ENCODE measurements around the gene IFNA5. TPM values are rescaled to one million over a fixed set of nuclear protein-coding genes. Genes with fewer than 3 reads are reported as not detected.

Gene IFNA5
- not detected in 2 replicates for total RNA-seq
- total RNA-seq (2013) = not detected
- not detected in 2 replicates for polyA plus RNA-seq
- polyA minus RNA-seq = not detected in 2 replicates

- ATAC-seq (ENCODE audit: low read depth) (no peak), DNase-seq (no peak)
- no peak within 1 kb of the TSS for H3K4me3 ChIP-seq (ENCODE audit: control extremely low read depth in 1 of 5, extremely low read depth in 1 of 5, insufficient read depth in 1 of 5, low read depth in 2 of 5, low read length in 4 of 5)
- no peaks in the 10 kb centered on the region for H3K9me3 ChIP-seq (ENCODE audit: control extremely low read depth in 1 of 3, control insufficient read depth in 2 of 3, insufficient read depth in 1 of 3, low read length in 2 of 3)
- no peak within 1 kb of the TSS for H2AFZ ChIP-seq (ENCODE audit: insufficient read depth, low read depth, low read length, poor library complexity, severe bottlenecking)
- no peak within 1 kb of the TSS for H3K4me2 ChIP-seq (replicated peaks; ENCODE audit: low read depth, low read length, poor library complexity, severe bottlenecking)
- H3K4me1 Mint-ChIP-seq = no peaks in the 10 kb centered on the region
- POLR2A ChIA-PET = no interaction called here
- peaks cover 0 to 15% (median 3%) of the 10 kb centered on the region in 4 experiments for H3K27me3 ChIP-seq (replicated peaks in 1 of 4; ENCODE audit: control extremely low read depth in 1 of 4, control insufficient read depth in 3 of 4, insufficient read depth in 4 of 4, low read length in 3 of 4)
- no peaks in the 10 kb centered on the region for H3K9me3 Mint-ChIP-seq (ENCODE audit: insufficient read depth)
- no peaks in the 10 kb centered on the region for H3K36me3 ChIP-seq (replicated peaks in 1 of 2; ENCODE audit: control extremely low read depth in 1 of 2, control insufficient read depth in 1 of 2, extremely low read depth in 1 of 2, insufficient read depth in 2 of 2, low read length in 1 of 2)
- no peak within 1 kb of the TSS for H3K4me3 Mint-ChIP-seq
- H3K9ac ChIP-seq (ENCODE audit: low read length) = no peak within 1 kb of the TSS
- intact Hi-C loops (cut with micrococcal nuclease) = no loop called here
- no peaks in the 10 kb centered on the region for H3K79me2 ChIP-seq (ENCODE audit: control insufficient read depth, insufficient read depth, low read length)
- WGBS (ENCODE audit: insufficient coverage) = no CpG with 5 or more reads among the region's 2 CpGs
- H3K4me1 ChIP-seq (ENCODE audit: control insufficient read depth in 2 of 2, insufficient read depth in 2 of 2, low read length in 2 of 2) = no peaks in the 10 kb centered on the region
- H3K27ac ChIP-seq (ENCODE audit: low read length in 2 of 2) = no peak within 1 kb of the TSS
- no peak for TF ChIP-seq EZH2 (IDR thresholded peaks at IDR 0.05; ENCODE audit: borderline replicate concordance, insufficient read depth, low read depth, low read length, poor library complexity, severe bottlenecking)
- no peak for TF ChIP-seq CTCF (IDR thresholded peaks at IDR 0.05)
- peaks cover 54% of the 10 kb centered on the region for H3K27me3 Mint-ChIP-seq
- CTCF ChIA-PET = interaction anchor here (1.0 kb wide), 1 partner anchor 13 kb away, joined by 3 read pairs; no protein-coding TSS in a partner anchor
- no peaks in the 10 kb centered on the region for H4K20me1 ChIP-seq (ENCODE audit: control insufficient read depth, insufficient read depth, low read length, poor library complexity, severe bottlenecking)
- no peak within 1 kb of the TSS for H3K27ac Mint-ChIP-seq
Measured at GRCh38 chr9:21305213-21305612, at the start of gene IFNA5. Gene IFNA5, minus strand, starts transcription at chr9:21305313. Its CDS starts 57 bp downstream, at chr9:21305256.

- POLR2A ChIA-PET = no interaction called here
- no peak within 1 kb of the TSS for H3K4me2 ChIP-seq (replicated peaks; ENCODE audit: low read depth, low read length, poor library complexity, severe bottlenecking)
- intact Hi-C loops (cut with micrococcal nuclease) = no loop called here
- Mint-ChIP-seq H3K27me3 (peaks cover 30% of the 10 kb centered on the region), H3K4me1 (no peaks in the 10 kb centered on the region), H3K4me3 (no peak within 1 kb of the TSS), H3K27ac (no peak within 1 kb of the TSS), H3K9me3 (ENCODE audit: insufficient read depth) (peaks cover 5% of the 10 kb centered on the region)
- H3K9ac ChIP-seq (ENCODE audit: low read length) = no peak within 1 kb of the TSS
- peaks cover 0 to 4% (median 0%) of the 10 kb centered on the region in 3 donors for H3K9me3 ChIP-seq (ENCODE audit: control extremely low read depth in 1 of 3, control insufficient read depth in 2 of 3, insufficient read depth in 1 of 3, low read length in 2 of 3)
- no peaks in the 10 kb centered on the region for H3K79me2 ChIP-seq (ENCODE audit: control insufficient read depth, insufficient read depth, low read length)
- H2AFZ ChIP-seq (ENCODE audit: insufficient read depth, low read depth, low read length, poor library complexity, severe bottlenecking) = no peak within 1 kb of the TSS
- peaks cover 0 to 8% (median 2%) of the 10 kb centered on the region in 4 experiments for H3K27me3 ChIP-seq (replicated peaks in 1 of 4; ENCODE audit: control extremely low read depth in 1 of 4, control insufficient read depth in 3 of 4, insufficient read depth in 4 of 4, low read length in 3 of 4)
- no peak within 1 kb of the TSS for H3K4me3 ChIP-seq (ENCODE audit: control extremely low read depth in 1 of 5, extremely low read depth in 1 of 5, insufficient read depth in 1 of 5, low read depth in 2 of 5, low read length in 4 of 5)
- no peak for ATAC-seq (ENCODE audit: low read depth)
- no peak within 1 kb of the TSS for H3K27ac ChIP-seq (ENCODE audit: low read length in 2 of 2)
- WGBS (ENCODE audit: insufficient coverage) = no CpG with 5 or more reads among the region's 1 CpG
- H4K20me1 ChIP-seq (ENCODE audit: control insufficient read depth, insufficient read depth, low read length, poor library complexity, severe bottlenecking) = no peaks in the 10 kb centered on the region
- H3K36me3 ChIP-seq (replicated peaks in 1 of 2; ENCODE audit: control extremely low read depth in 1 of 2, control insufficient read depth in 1 of 2, extremely low read depth in 1 of 2, insufficient read depth in 2 of 2, low read length in 1 of 2) = no peaks in the 10 kb centered on the region
- DNase-seq = no peak
- CTCF ChIA-PET = no interaction called here
- TF ChIP-seq CTCF (IDR thresholded peaks at IDR 0.05) = no peak
- TF ChIP-seq EZH2 (IDR thresholded peaks at IDR 0.05; ENCODE audit: borderline replicate concordance, insufficient read depth, low read depth, low read length, poor library complexity, severe bottlenecking) = no peak
- H3K4me1 ChIP-seq (ENCODE audit: control insufficient read depth in 2 of 2, insufficient read depth in 2 of 2, low read length in 2 of 2) = no peaks in the 10 kb centered on the region
Measured at GRCh38 chr9:21350787-21351186, 45.7 kb upstream of the IFNA5 start, which contains the start of gene IFNA6. Gene IFNA6, minus strand, starts transcription at chr9:21350887. Its CDS starts 0 bp downstream, at chr9:21350887.
